Epithelial cell of esophagus (primary cell): Measurements from ENCODE around the gene TACC2.

Experiments
- DNase-seq: peaks from one replicate; pipeline ENCODE4 v3.0.0; 2010; ENCODE audit warnings: low read depth
- H3K4me3 ChIP-seq: 2 replicates; pipeline ENCODE4 v1.5.1; 2011; ENCODE audit warnings: mild to moderate bottlenecking, low read length, control low read depth
- TF ChIP-seq, protein P1 (sequence below): IDR thresholded peaks from 2 replicates; pipeline ENCODE4 v1.5.1; 2011; ENCODE audit warnings: low read depth, mild to moderate bottlenecking, low read length, control low read depth, inconsistent platforms; ENCODE audit not compliant: insufficient read depth; ENCODE audit errors: missing control alignments

Gene TACC2

GRCh38 chr10:122124808-122125207 lies 135.8 kb downstream of the TACC2 start:
- DNase-seq, result no peak
- no peak overlapping the region for H3K4me3 ChIP-seq
- TF ChIP-seq, protein P1, sequence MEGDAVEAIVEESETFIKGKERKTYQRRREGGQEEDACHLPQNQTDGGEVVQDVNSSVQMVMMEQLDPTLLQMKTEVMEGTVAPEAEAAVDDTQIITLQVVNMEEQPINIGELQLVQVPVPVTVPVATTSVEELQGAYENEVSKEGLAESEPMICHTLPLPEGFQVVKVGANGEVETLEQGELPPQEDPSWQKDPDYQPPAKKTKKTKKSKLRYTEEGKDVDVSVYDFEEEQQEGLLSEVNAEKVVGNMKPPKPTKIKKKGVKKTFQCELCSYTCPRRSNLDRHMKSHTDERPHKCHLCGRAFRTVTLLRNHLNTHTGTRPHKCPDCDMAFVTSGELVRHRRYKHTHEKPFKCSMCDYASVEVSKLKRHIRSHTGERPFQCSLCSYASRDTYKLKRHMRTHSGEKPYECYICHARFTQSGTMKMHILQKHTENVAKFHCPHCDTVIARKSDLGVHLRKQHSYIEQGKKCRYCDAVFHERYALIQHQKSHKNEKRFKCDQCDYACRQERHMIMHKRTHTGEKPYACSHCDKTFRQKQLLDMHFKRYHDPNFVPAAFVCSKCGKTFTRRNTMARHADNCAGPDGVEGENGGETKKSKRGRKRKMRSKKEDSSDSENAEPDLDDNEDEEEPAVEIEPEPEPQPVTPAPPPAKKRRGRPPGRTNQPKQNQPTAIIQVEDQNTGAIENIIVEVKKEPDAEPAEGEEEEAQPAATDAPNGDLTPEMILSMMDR, result no peak

GRCh38 chr10:122126763-122127659 lies 138.0 kb downstream of the TACC2 start:
- TF ChIP-seq, protein P1, result no peak
- DNase-seq, result peak; percentile 81
- H3K4me3 ChIP-seq, result no peak overlapping the region

DNA sequence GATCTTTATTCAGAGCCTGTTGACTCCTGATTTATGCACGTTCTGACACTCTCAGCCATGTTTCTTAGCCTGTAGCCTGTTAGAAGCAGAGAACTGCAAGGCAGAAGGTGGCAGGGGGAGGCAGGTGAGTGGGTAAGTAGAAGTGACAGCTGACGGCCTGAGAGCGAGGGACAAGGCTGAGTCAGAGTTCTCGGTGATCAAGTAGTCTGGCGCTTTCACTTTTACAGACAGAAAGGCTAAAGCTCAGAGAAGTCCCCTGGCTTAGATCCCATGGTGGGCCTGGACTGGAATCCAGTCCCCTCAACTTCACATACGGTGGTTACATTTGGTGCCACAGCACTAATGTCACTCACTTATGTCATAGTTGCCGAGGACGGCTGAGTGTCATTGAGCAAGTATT lies 139.0 kb downstream of the TACC2 start:
- no peak overlapping the region for H3K4me3 ChIP-seq
- DNase-seq, result no peak
- TF ChIP-seq, protein P1, result no peak

GRCh38 chr10:122128357-122128756 lies 139.4 kb downstream of the TACC2 start:
- H3K4me3 ChIP-seq, result no peak overlapping the region
- TF ChIP-seq, protein P1, result no peak
- no peak for DNase-seq

GRCh38 chr10:122130474-122131110 lies 141.6 kb downstream of the TACC2 start:
- TF ChIP-seq, protein P1, result no peak
- DNase-seq, result no peak
- no peak overlapping the region for H3K4me3 ChIP-seq

GRCh38 chr10:122132331-122132755 lies 143.4 kb downstream of the TACC2 start:
- TF ChIP-seq, protein P1, result no peak
- DNase-seq, result no peak
- H3K4me3 ChIP-seq, result no peak overlapping the region
